IMR-90 (cell line): ENCODE measurements around the gene ITPR2. TPM values are rescaled to one million over a fixed set of nuclear protein-coding genes. Genes with fewer than 3 reads are reported as not detected.

Experiments
- ATAC-seq: fragments of 200-7000 bp; cut with Tn5 transposase; 2 replicates; pipeline ENCODE4 v1.9.1; 2020; ENCODE audit warnings: low read depth, mild to moderate bottlenecking, moderate library complexity
- BruUV-seq: library from RNA; stranded (reverse); fragments of 400-500 nt; replicated peaks from 2 replicates; lab custom pipeline; 2021; lab: Mats Ljungman, UMichigan
- CTCF ChIA-PET: fragments of 300-600 bp; formaldehyde crosslinking; extraction: SDS; loops from one replicate; lab custom pipeline; 2021; ENCODE audit warnings: antibody characterized with exemption; lab: Yijun Ruan, JAX
- POLR2A ChIA-PET: fragments of 300-600 bp; sonication (Branson Sonifier 250); formaldehyde crosslinking; loops from one replicate; lab custom pipeline; 2022; ENCODE audit warnings: antibody characterized with exemption; ENCODE audit not compliant: unreplicated experiment; lab: Charles Lee
- DNase-seq: peaks from one replicate; pipeline ENCODE4 v3.0.0; 2013
- H2AFZ ChIP-seq: replicated peaks from 2 replicates; pipeline ENCODE3; 2013; ENCODE audit warnings: low read length, mild to moderate bottlenecking; ENCODE audit not compliant: poor library complexity
- H2AK5ac ChIP-seq: 2 replicates; pipeline ENCODE4 v1.6.1; 2013; ENCODE audit warnings: low read depth, low read length, inconsistent platforms
- H2AK9ac ChIP-seq: replicated peaks from 2 replicates; pipeline ENCODE3; 2013; ENCODE audit warnings: mild to moderate bottlenecking, low read depth, low read length, moderate library complexity; ENCODE audit not compliant: poor library complexity
- H2BK120ac ChIP-seq: 2 replicates; pipeline ENCODE4 v1.6.1; 2013; ENCODE audit warnings: low read depth, low read length, inconsistent platforms
- H2BK15ac ChIP-seq: 3 replicates; pipeline ENCODE4 v1.6.1; 2013; ENCODE audit warnings: low read depth, low read length, inconsistent platforms
- H2BK20ac ChIP-seq: 2 replicates; pipeline ENCODE4 v1.6.1; 2013; ENCODE audit warnings: low read depth, mild to moderate bottlenecking, inconsistent platforms, low read length, moderate library complexity
- H2BK5ac ChIP-seq: 2 replicates; pipeline ENCODE4 v1.6.1; 2013; ENCODE audit warnings: mild to moderate bottlenecking, low read depth, low read length, inconsistent platforms; ENCODE audit not compliant: poor library complexity, severe bottlenecking
- H3K14ac ChIP-seq: replicated peaks from 2 replicates; pipeline ENCODE4 v1.6.1; 2013; ENCODE audit warnings: low read depth, low read length, inconsistent platforms
- H3K18ac ChIP-seq: 2 replicates; pipeline ENCODE4 v1.6.1; 2013; ENCODE audit warnings: low read depth, low read length, control low read depth
- H3K23ac ChIP-seq: 2 replicates; pipeline ENCODE4 v1.6.1; 2013; ENCODE audit warnings: low read depth, low read length, inconsistent platforms
- H3K27ac ChIP-seq: 2 replicates; pipeline ENCODE4 v1.5.1; 2013; ENCODE audit warnings: mild to moderate bottlenecking, control low read depth, low read length; ENCODE audit not compliant: insufficient read depth
- H3K27me3 ChIP-seq: 2 replicates; pipeline ENCODE4 v1.6.1; 2013; ENCODE audit warnings: low read length; ENCODE audit not compliant: control insufficient read depth, insufficient read depth
- H3K36me3 ChIP-seq: 2 replicates; pipeline ENCODE4 v1.6.1; 2013; ENCODE audit warnings: low read length, mixed read lengths; ENCODE audit not compliant: control insufficient read depth, insufficient read depth
- H3K4ac ChIP-seq: 2 replicates; pipeline ENCODE4 v1.6.1; 2013; ENCODE audit warnings: low read depth, low read length, inconsistent platforms
- H3K4me1 ChIP-seq: 2 replicates; pipeline ENCODE4 v1.6.1; 2013; ENCODE audit warnings: low read length, mixed read lengths; ENCODE audit not compliant: control insufficient read depth, insufficient read depth
- H3K4me2 ChIP-seq: 2 replicates; pipeline ENCODE4 v1.6.1; 2013; ENCODE audit warnings: low read depth, mild to moderate bottlenecking, control low read depth, low read length, moderate library complexity
- H3K4me3 ChIP-seq: 2 replicates; pipeline ENCODE4 v1.5.1; 2013; ENCODE audit warnings: low read depth, mild to moderate bottlenecking, control low read depth, low read length, moderate library complexity; ENCODE audit not compliant: insufficient read depth
- H3K56ac ChIP-seq: 2 replicates; pipeline ENCODE4 v1.6.1; 2013; ENCODE audit warnings: low read length, inconsistent platforms; ENCODE audit not compliant: insufficient read depth; ENCODE audit errors: extremely low read depth
- H3K79me1 ChIP-seq, 2 experiments: 2 replicates each; pipeline ENCODE4 v1.6.1; 2013; ENCODE audit warnings: low read length in 2 of 2, inconsistent platforms in 1 of 2, low read depth in 1 of 2
- H3K9ac ChIP-seq: 2 replicates; pipeline ENCODE4 v1.6.1; 2013; ENCODE audit warnings: low read depth, low read length, control low read depth
- H3K9me1 ChIP-seq: 2 replicates; pipeline ENCODE4 v1.6.1; 2013; ENCODE audit warnings: low read length, inconsistent platforms; ENCODE audit not compliant: insufficient read depth
- H3K9me3 ChIP-seq: 2 replicates; pipeline ENCODE4 v1.6.1; 2013; ENCODE audit warnings: low read length; ENCODE audit not compliant: control insufficient read depth, insufficient read depth
- H4K20me1 ChIP-seq: 2 replicates; pipeline ENCODE4 v1.6.1; 2013; ENCODE audit warnings: low read length, inconsistent platforms; ENCODE audit not compliant: insufficient read depth
- H4K5ac ChIP-seq: 2 replicates; pipeline ENCODE4 v1.6.1; 2013; ENCODE audit warnings: mild to moderate bottlenecking, low read depth, low read length, control low read depth
- H4K8ac ChIP-seq, 2 experiments: 2 replicates each; pipeline ENCODE4 v1.6.1; 2013; ENCODE audit warnings: low read depth in 2 of 2, low read length in 2 of 2, control low read depth in 1 of 2, inconsistent platforms in 1 of 2
- H4K91ac ChIP-seq: 2 replicates; pipeline ENCODE4 v1.6.1; 2013; ENCODE audit warnings: low read depth, low read length, inconsistent platforms; ENCODE audit not compliant: insufficient read depth
- CEBPB ChIP-seq: IDR thresholded peaks from 2 replicates; pipeline ENCODE4 v1.6.1; 2012; ENCODE audit warnings: low read depth, low read length, improper control_type of control experiment
- WGBS, 2 experiments: methylation state at CpG; one replicate each; pipeline versions ENCODE4 v1.1.5 to v1.1.7; 2013; ENCODE audit warnings: missing lambda C conversion rate in 2 of 2; ENCODE audit not compliant: insufficient read length in 1 of 2; ENCODE audit errors: extremely low coverage in 2 of 2; 5-methylcytosine and 5-hydroxymethylcytosine counted together
- dilution Hi-C: fragments of 300-500 bp; cut with HindIII; formaldehyde crosslinking; loops from one replicate; pipeline ENCODE4 v1.14.3; 2018; ENCODE audit warnings: low sequenced_read_pairs; ENCODE audit not compliant: unreplicated experiment
- in situ Hi-C: fragments of 300-500 bp; cut with MboI; formaldehyde crosslinking; loops from 3 replicates; pipeline ENCODE4 v1.14.3; 2019; ENCODE audit warnings: low sequenced_read_pairs, inconsistent platforms, mixed read lengths
- intact Hi-C: fragments of 100-400 bp; cut with micrococcal nuclease; formaldehyde crosslinking; loops from 2 replicates; pipeline ENCODE4 v1.10.0; 2022
- polyA plus RNA-seq, 3 experiments: library from polyadenylated mRNA; depleted of rRNA; stranded (reverse); fragments of >200 nt; gene quantifications; 2 replicates each; pipeline ENCODE4 v1.2.3, GENCODE V29; 2012; ENCODE audit warnings: low replicate concordance in 1 of 3
- total RNA-seq: library from RNA; depleted of rRNA; stranded (reverse); fragments of >200 nt; gene quantifications from 2 replicates; pipeline ENCODE4 v1.2.3, GENCODE V29; 2012

Gene ITPR2
- total and polyA plus RNA-seq, 2 of the 4 experiments (the other 2 are of a cell fraction), result 1.2 to 9.0 TPM

GRCh38 chr12:26869104-26869494, 36.1 kb upstream of the ITPR2 start:
- no peaks in the 10 kb centered on the region; the same call in 1 of the 2 replicates for H3K9me1 ChIP-seq
- H2BK120ac ChIP-seq, result no peak overlapping the region
- no peak overlapping the region for H2AK5ac ChIP-seq
- no peaks in the 10 kb centered on the region for H3K4me1 ChIP-seq
- no peak overlapping the region for H4K91ac ChIP-seq
- POLR2A ChIA-PET, result interaction anchor here (0.5 kb wide), 1 partner anchor 739 kb away, joined by 4 read pairs; no protein-coding TSS in a partner anchor
- H3K9me3 ChIP-seq, result no peaks in the 10 kb centered on the region
- no peaks in the 10 kb centered on the region for H3K36me3 ChIP-seq
- in situ Hi-C loops, result no loop called here
- no peak overlapping the region for H3K4me2 ChIP-seq
- no peaks in the 10 kb centered on the region for H4K20me1 ChIP-seq
- TF ChIP-seq CEBPB, result no peak
- H3K4me3 ChIP-seq, result no peak overlapping the region
- no peak overlapping the region for H3K18ac ChIP-seq
- H2BK5ac ChIP-seq, result no peak overlapping the region
- H3K27me3 ChIP-seq, result peaks cover 9% of the 10 kb centered on the region
- H3K56ac ChIP-seq, result no peak overlapping the region
- no peak overlapping the region for H2AK9ac ChIP-seq
- no peak overlapping the region for H3K23ac ChIP-seq
- no peak overlapping the region for H3K14ac ChIP-seq
- no peak overlapping the region for H2BK15ac ChIP-seq
- H3K27ac ChIP-seq, result no peak overlapping the region
- CTCF ChIA-PET, result no interaction called here
- DNase-seq (no peak), ATAC-seq (no peak)
- dilution Hi-C loops, result no loop called here
- no peak overlapping the region for H2BK20ac ChIP-seq
- no TSS peak for BruUV-seq
- no peaks in the 10 kb centered on the region for H3K79me1 ChIP-seq
- H4K5ac ChIP-seq, result no peak overlapping the region
- WGBS, 2 experiments, result 100% methylated on average over 1 of the region's 6 CpGs; no CpG with 5 or more reads in 1 of the 2 experiments
- H4K8ac ChIP-seq, result no peak overlapping the region
- intact Hi-C loops, result no loop called here
- H3K9ac ChIP-seq, result no peak overlapping the region
- H2AFZ ChIP-seq, result no peak overlapping the region
- H3K4ac ChIP-seq, result no peak overlapping the region
